Suppressor macrophage treated with lipopolysaccharide for 4 hours (primary cell): ENCODE results near the gene PLCZ1.
"Not testable (repeated sequence)": the region's sequence is repeated elsewhere in the genome, so short reads cannot be mapped to it uniquely, and the experiment has no call there.

Source experiments
- DNase-seq: peaks from one replicate; pipeline ENCODE4 v3.0.0-alpha.2; 2020

Gene PLCZ1

GRCh38 chr12:18737819-18738218 is at the start of gene PLCZ1, which contains the start of gene CAPZA3:
Gene PLCZ1, minus strand, starts transcription at chr12:18738012. Its CDS starts 641 bp downstream, at chr12:18737371.
Gene CAPZA3, plus strand, starts transcription at chr12:18738119. Its CDS starts 150 bp downstream, at chr12:18738269.
- DNase-seq: no peak

- DNase-seq: not testable (repeated sequence)
Observed at GRCh38 chr12:18785465-18785864, 47.7 kb upstream of the PLCZ1 start.

GRCh38 chr12:18782827-18783226 is 45.0 kb upstream of the PLCZ1 start:
- no peak for DNase-seq

- DNase-seq: not testable (repeated sequence)
Observed at GRCh38 chr12:18766479-18766878, 28.7 kb upstream of the PLCZ1 start.

- DNase-seq: no peak
Observed at GRCh38 chr12:18755341-18755740, 17.5 kb upstream of the PLCZ1 start.

- no peak for DNase-seq
Observed at GRCh38 chr12:18754124-18754707, 16.4 kb upstream of the PLCZ1 start.

GRCh38 chr12:18753481-18754123 is 15.8 kb upstream of the PLCZ1 start:
- no peak for DNase-seq

- no peak for DNase-seq
Observed at GRCh38 chr12:18752947-18753346, 15.1 kb upstream of the PLCZ1 start.

- DNase-seq: no peak
Observed at GRCh38 chr12:18752280-18752920, 14.6 kb upstream of the PLCZ1 start.

- no peak for DNase-seq
Observed at GRCh38 chr12:18751866-18752265, 14.1 kb upstream of the PLCZ1 start.

GRCh38 chr12:18750085-18750484 is 12.3 kb upstream of the PLCZ1 start:
- DNase-seq: no peak

- DNase-seq: no peak
Observed at GRCh38 chr12:18749386-18749957, 11.7 kb upstream of the PLCZ1 start.

GRCh38 chr12:18747895-18748294 is 10.1 kb upstream of the PLCZ1 start:
- DNase-seq: no peak

- DNase-seq: no peak
Observed at GRCh38 chr12:18731156-18731555, 6.7 kb downstream of the PLCZ1 start.

GRCh38 chr12:18723752-18724151 is 14.1 kb downstream of the PLCZ1 start:
- no peak for DNase-seq

GRCh38 chr12:18721452-18721851 is 16.4 kb downstream of the PLCZ1 start:
- DNase-seq: no peak

- no peak for DNase-seq
Observed at GRCh38 chr12:18720690-18721089, 17.1 kb downstream of the PLCZ1 start.

GRCh38 chr12:18719922-18720510 is 17.8 kb downstream of the PLCZ1 start:
- no peak for DNase-seq

- DNase-seq: no peak
Observed at GRCh38 chr12:18718462-18718861, 19.4 kb downstream of the PLCZ1 start.

- DNase-seq: no peak
Observed at GRCh38 chr12:18716236-18716635, 21.6 kb downstream of the PLCZ1 start.

GRCh38 chr12:18706798-18707197 is 31.0 kb downstream of the PLCZ1 start:
- no peak for DNase-seq

- no peak for DNase-seq
Observed at GRCh38 chr12:18703911-18704310, 33.9 kb downstream of the PLCZ1 start.

- DNase-seq: no peak
Observed at GRCh38 chr12:18703321-18703720, 34.5 kb downstream of the PLCZ1 start.

- no peak for DNase-seq
Observed at GRCh38 chr12:18700271-18700670, 37.5 kb downstream of the PLCZ1 start.
